ENCODE data around the gene ALDH5A1. TPM values are rescaled to one million over a fixed set of nuclear protein-coding genes. Genes with fewer than 3 reads are reported as not detected.

Gene ALDH5A1
- polyA plus RNA-seq, 1 donor (not counting 4 experiments of a cell fraction or from before 2014, with no cell fraction given), result 0.45 TPM

DNA sequence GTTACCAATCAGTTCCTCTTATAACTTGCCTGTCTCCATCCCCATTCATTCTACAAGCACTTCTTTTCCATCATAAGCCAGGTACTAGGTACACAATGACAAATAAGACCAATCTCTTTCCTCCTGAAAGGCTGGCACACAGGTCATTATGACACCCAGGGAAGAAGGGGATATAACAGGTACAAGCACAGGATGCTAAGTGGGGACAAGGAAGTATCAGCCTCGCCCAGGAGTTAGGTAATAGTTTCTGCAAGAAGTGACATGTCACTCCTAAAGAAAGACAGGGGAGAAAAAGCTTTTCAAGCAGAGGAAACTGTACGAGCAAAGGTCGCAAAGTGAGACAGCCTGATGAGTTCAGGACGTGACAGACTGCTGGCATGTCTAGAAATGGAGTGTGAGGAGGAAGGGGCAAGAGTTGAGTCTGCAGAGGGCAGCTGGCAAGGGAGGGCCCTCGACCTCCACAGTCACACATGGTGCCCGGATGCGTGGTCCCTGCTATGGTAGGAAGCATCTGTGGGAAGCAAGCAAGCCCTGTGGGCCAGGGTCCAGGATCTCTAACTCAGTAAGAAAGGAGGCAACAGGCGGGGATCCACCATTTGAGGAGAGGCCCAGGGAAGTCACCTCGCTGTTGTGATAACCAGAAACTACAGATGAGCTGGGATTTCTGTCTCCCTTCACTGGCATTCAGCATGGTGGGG is 45.8 kb upstream of the ALDH5A1 start:
- Histone ChIP-seq H3K9ac (ENCODE audit: control insufficient read depth, extremely low read depth, insufficient read depth, low read length) (no peak overlapping the region), H4K20me1 (ENCODE audit: control insufficient read depth, extremely low read depth, insufficient read depth, low read length) (no peaks in the 10 kb centered on the region), H3K4me1 (ENCODE audit: control insufficient read depth, extremely low read depth, insufficient read depth, low read length) (no peaks in the 10 kb centered on the region), H3K27ac (ENCODE audit: control insufficient read depth, insufficient read depth, low read length) (no peak overlapping the region), H3K27me3 (ENCODE audit: control insufficient read depth, extremely low read depth, insufficient read depth, low read length) (no peaks in the 10 kb centered on the region), H3K36me3 (ENCODE audit: control insufficient read depth in 2 of 2, extremely low read depth in 1 of 2, insufficient read depth in 2 of 2, low read length in 2 of 2) (no peaks in the 10 kb centered on the region), H3K9me3 (ENCODE audit: control insufficient read depth, low read depth, low read length) (no peaks in the 10 kb centered on the region), H3K79me2 (ENCODE audit: control insufficient read depth, insufficient read depth, low read length) (no peaks in the 10 kb centered on the region), H3K9me1 (ENCODE audit: control insufficient read depth, extremely low read depth, insufficient read depth, low read length) (no peaks in the 10 kb centered on the region), H2AFZ (ENCODE audit: control insufficient read depth, low read length) (no peak overlapping the region), H3K4me3 (ENCODE audit: control insufficient read depth in 2 of 3, extremely low read depth in 1 of 3, insufficient read depth in 2 of 3, low read depth in 1 of 3, low read length in 3 of 3) (no peak overlapping the region), H3K4me2 (ENCODE audit: control insufficient read depth, extremely low read depth, insufficient read depth, low read depth, low read length) (no peak overlapping the region)
- DNase-seq (ENCODE audit: low read depth, low spot score), result no peak
- no peak for FAIRE-seq
- dilution Hi-C loops (cut with MboI; ENCODE audit: extremely low pct_ligation_motif_present, low sequenced_read_pairs), result no loop called here
- TF ChIP-seq, protein P1, sequence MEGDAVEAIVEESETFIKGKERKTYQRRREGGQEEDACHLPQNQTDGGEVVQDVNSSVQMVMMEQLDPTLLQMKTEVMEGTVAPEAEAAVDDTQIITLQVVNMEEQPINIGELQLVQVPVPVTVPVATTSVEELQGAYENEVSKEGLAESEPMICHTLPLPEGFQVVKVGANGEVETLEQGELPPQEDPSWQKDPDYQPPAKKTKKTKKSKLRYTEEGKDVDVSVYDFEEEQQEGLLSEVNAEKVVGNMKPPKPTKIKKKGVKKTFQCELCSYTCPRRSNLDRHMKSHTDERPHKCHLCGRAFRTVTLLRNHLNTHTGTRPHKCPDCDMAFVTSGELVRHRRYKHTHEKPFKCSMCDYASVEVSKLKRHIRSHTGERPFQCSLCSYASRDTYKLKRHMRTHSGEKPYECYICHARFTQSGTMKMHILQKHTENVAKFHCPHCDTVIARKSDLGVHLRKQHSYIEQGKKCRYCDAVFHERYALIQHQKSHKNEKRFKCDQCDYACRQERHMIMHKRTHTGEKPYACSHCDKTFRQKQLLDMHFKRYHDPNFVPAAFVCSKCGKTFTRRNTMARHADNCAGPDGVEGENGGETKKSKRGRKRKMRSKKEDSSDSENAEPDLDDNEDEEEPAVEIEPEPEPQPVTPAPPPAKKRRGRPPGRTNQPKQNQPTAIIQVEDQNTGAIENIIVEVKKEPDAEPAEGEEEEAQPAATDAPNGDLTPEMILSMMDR (optimal IDR thresholded peaks at IDR 0.05 in 1 of 3, IDR thresholded peaks at IDR 0.05 in 1 of 3, conservative IDR thresholded peaks at IDR 0.05 in 1 of 3; ENCODE audit: extremely low read depth in 1 of 3, insufficient read depth in 2 of 3, low read length in 3 of 3), result no peak
- TF ChIP-seq EZH2 (IDR thresholded peaks at IDR 0.05; ENCODE audit: low read length), result no peak

DNA sequence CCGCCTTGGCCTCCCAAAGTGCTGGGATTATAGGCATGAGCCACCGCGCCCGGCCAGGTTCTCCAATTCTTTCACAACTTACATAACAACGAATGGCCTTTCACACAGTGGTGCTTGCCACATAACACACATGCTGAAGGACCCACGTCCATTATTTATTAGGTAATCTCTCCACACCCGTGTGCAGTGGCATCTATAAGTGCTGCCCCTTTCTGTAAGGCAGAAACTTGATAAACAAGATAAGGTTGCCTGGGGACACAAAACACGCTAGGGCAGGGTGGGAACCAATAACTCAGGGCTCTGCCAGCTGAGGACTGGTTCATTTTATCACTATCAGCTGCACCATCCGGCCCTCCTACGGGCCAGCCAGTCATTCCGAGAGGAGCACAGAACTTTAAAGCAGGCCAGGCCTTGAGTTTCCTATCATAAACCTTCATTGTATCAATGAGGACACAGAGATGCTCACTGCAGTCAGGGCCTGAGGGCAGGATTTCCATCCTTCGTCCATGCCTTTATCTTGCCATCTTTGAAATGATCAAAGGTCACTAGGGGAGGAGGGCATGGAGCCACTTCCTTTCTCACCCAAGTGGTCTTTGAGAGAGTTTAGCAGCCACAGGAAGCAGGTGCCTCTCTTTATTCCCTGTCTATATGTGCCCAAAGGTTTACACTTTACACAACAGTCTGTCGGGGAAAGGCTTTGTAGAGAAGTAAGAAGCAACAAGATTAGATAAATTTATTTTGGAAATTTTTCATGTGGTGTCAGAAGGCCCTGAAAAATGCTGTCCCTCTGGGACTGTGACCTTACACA is 43.0 kb upstream of the ALDH5A1 start:
- no peaks in the 10 kb centered on the region for H3K9me3 ChIP-seq (ENCODE audit: control insufficient read depth, low read depth, low read length)
- DNase-seq (ENCODE audit: low read depth, low spot score) (no peak), FAIRE-seq (no peak)
- H3K9me1 ChIP-seq (ENCODE audit: control insufficient read depth, extremely low read depth, insufficient read depth, low read length), result no peaks in the 10 kb centered on the region
- H3K4me3 ChIP-seq (ENCODE audit: control insufficient read depth in 2 of 3, extremely low read depth in 1 of 3, insufficient read depth in 2 of 3, low read depth in 1 of 3, low read length in 3 of 3), result no peak overlapping the region
- H3K9ac ChIP-seq (ENCODE audit: control insufficient read depth, extremely low read depth, insufficient read depth, low read length), result no peak overlapping the region
- no peak for TF ChIP-seq EZH2 (IDR thresholded peaks at IDR 0.05; ENCODE audit: low read length)
- TF ChIP-seq, protein P1 (optimal IDR thresholded peaks at IDR 0.05 in 1 of 3, IDR thresholded peaks at IDR 0.05 in 1 of 3, conservative IDR thresholded peaks at IDR 0.05 in 1 of 3; ENCODE audit: extremely low read depth in 1 of 3, insufficient read depth in 2 of 3, low read length in 3 of 3), result no peak
- H4K20me1 ChIP-seq (ENCODE audit: control insufficient read depth, extremely low read depth, insufficient read depth, low read length), result no peaks in the 10 kb centered on the region
- no peaks in the 10 kb centered on the region for H3K4me1 ChIP-seq (ENCODE audit: control insufficient read depth, extremely low read depth, insufficient read depth, low read length)
- H3K36me3 ChIP-seq (ENCODE audit: control insufficient read depth in 2 of 2, extremely low read depth in 1 of 2, insufficient read depth in 2 of 2, low read length in 2 of 2), result no peaks in the 10 kb centered on the region
- H3K4me2 ChIP-seq (ENCODE audit: control insufficient read depth, extremely low read depth, insufficient read depth, low read depth, low read length), result no peak overlapping the region
- H3K27me3 ChIP-seq (ENCODE audit: control insufficient read depth, extremely low read depth, insufficient read depth, low read length), result no peaks in the 10 kb centered on the region
- dilution Hi-C loops (cut with MboI; ENCODE audit: extremely low pct_ligation_motif_present, low sequenced_read_pairs), result no loop called here
- H3K27ac ChIP-seq (ENCODE audit: control insufficient read depth, insufficient read depth, low read length), result no peak overlapping the region
- no peaks in the 10 kb centered on the region for H3K79me2 ChIP-seq (ENCODE audit: control insufficient read depth, insufficient read depth, low read length)
- no peak overlapping the region for H2AFZ ChIP-seq (ENCODE audit: control insufficient read depth, low read length)
